CD4-positive, alpha-beta T cell treated with Interleukin-4 for 4 hours (primary cell): Measurements from ENCODE around the gene KDM4B.

Experiments used
- DNase-seq: peaks from one replicate; pipeline ENCODE4 v3.0.0-alpha.2; 2020

The KDM4B gene

DNA sequence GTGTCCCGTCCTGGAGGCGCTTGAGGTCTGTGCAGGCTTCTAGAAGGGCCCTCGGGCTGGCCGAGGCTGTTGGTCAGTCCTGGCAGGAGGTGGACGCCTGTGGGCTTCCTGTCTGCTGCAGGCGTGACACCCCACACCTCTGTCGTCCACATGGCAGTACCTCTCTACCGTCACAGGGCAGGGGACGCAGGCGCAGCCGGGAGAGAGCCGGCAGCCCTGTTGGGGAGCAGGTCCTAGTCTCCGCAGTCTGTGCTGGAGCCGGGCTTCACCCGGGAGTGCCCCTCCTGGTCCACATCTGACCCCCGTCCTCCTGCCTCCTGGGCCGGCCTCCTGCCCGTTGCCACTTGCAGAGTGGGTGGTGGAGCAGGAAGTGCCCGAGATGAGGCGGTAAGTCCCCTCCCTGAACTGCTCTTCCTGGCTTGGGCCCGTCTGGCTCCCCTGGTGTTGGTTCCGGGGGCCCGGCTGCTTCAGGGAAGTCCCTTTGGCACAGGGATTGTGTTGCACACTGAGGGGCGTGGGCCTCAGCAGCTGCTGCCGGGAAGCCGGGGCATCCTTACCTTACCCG lies 106.0 kb downstream of the KDM4B start:
- DNase-seq: no peak

DNA sequence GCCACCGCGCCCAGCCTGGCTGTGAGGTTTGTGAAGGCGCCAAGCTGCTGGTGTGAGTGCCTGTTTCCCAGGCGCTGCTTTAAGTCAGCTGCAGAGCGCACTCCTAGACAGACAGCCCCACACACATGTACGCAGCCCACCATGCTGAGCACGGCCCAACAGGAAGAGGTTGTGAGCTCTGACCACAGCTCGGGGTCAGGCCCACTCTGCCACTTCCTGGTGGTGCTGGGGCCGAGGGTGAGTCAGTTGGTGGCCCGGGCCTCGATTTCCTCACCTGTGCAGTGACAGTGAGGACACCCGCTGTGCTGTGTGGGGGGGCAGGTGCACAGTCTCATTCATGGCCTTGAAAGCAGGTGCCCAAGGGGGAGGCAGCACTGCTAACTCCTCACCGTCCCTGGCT lies 106.7 kb downstream of the KDM4B start:
- DNase-seq: no peak

- no peak for DNase-seq
Measured at GRCh38 chr19:5076440-5077208, 107.7 kb downstream of the KDM4B start.

GRCh38 chr19:5077209-5077515 lies 108.2 kb downstream of the KDM4B start:
- DNase-seq: no peak

- DNase-seq: peak; percentile 2
Measured at GRCh38 chr19:5078182-5078581, 109.3 kb downstream of the KDM4B start.

- DNase-seq: no peak
Measured at GRCh38 chr19:5078666-5079065, 109.8 kb downstream of the KDM4B start.

- DNase-seq: no peak
Measured at GRCh38 chr19:5079071-5079774, 110.3 kb downstream of the KDM4B start.

DNA sequence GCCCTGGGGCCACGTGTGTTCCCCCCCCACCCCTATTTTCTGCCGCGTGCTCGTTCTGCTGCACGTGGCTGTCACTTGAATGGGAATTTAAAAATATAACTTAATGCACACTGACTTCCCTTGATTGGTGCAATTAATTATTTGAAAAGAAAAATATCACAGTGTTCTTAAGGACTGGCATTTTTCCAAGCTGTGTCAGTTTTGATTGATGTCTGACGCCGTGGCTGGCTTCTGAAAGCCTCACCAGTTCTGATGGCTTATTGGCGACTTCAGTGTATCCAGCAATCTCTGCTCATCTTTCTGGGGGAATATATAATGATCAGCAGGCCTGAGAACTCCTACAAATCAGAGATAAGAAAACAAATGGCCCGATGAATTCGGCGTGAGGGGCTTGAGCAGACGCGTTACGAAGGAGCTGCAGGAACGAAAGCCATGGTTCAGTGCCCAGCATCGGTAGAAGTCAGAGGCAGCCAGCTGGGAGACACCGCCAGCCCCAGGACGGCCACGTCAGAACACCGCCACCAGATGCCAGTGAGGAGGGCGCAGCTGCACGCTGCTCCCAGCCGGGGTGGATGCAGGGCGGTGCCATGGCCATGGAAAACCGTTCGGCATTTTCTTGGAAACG lies 111.2 kb downstream of the KDM4B start:
- no peak for DNase-seq

GRCh38 chr19:5080809-5081208 lies 111.9 kb downstream of the KDM4B start:
- no peak for DNase-seq

GRCh38 chr19:5081443-5082161 lies 112.7 kb downstream of the KDM4B start:
- no peak for DNase-seq

DNA sequence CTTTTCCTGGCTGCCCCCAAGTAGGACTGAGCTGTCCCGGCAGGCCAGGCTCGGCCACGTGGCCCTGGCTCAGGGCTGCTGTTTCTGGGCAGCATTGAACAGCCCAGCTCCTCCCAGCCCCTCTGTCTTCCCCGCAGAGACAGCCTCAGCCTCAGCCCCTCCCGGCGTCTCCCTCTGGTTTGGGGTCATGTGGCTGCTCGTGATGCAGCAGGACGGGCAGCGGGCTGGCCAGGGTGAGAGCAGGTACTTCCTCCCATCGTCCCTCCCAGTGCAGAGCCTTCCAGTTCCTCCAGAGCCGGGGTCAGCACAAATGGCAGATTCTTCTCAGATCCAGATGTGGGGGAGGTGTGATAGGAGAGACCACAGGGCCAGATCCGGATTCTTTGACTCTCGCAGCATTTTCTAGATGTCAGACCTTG lies 114.6 kb downstream of the KDM4B start:
- DNase-seq: no peak

GRCh38 chr19:5085566-5085965 lies 116.7 kb downstream of the KDM4B start:
- DNase-seq: no peak

DNA sequence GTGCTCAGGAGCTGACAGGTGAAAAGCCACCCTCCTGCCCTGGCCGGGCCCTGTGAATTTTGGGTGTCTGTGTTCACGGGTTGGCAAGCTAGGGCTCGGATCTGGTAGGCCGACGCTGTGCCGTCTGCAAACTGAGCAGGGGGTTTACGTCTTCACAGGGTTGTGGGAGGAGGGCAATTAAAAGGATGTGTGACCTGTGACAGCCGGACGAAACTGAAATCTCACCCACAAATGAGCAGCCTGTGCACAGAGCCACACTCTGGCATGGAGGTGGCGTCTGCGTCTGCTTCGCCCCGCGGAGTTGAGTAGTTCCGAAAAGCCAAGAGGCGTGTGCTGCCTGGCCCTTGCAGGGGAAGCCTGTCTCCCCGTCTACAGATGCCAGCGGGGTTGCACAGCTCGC lies 117.3 kb downstream of the KDM4B start:
- peak; percentile 5 for DNase-seq

DNA sequence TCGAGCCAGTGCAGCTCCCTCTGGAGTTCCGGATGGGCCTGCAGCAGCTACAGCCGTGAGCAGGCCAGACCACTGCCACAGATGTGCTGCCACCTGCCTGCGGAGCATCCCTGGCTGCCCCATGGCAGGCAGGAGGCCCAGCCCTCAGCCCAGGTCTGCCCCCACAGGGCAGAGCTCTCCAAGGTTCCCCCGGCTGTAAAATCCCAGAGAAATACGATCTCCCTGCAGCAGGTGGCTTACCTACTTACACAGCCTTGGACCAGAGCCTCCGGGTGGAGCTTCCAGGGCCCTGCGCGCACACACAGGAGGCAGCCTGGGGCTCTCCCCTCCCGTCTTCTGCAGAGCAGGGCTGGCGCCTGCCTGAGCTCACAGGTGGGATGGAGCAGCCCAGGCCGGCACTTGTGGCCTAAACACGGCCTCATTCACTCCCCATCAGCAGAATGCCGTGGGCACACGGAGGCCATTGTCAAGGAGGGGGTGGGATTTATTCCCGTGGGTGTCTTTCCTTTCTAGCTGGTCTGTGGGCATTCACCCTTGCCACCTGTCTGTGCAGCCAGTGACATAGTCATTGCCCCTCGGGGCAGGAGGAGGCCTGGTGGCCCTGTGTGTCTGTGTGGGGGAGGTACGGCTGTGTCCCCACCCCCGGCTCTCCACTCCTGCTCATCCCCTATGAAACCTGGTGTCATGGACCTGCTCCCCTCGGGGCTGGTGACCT lies 118.0 kb downstream of the KDM4B start:
- DNase-seq: no peak

DNA sequence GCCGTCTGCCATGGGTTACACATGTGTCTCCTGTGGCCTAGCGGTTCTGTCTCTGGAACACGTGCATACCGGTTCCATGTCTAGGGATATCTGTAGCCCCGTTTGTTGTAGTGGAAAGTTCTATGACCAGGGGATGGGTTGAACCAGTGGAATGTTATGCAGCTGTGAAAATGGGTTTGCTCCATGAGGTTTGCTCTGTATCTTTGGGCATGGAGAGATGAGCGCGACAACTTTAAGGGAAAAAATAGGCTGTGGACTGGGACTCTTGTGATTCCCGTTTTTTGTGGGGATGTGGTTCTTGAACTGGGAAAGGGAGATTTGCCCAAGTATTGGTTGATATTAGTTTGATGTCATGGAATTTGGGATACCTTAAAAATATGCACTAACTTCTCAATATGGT lies 120.4 kb downstream of the KDM4B start:
- no peak for DNase-seq

GRCh38 chr19:5090465-5091017 lies 121.6 kb downstream of the KDM4B start:
- DNase-seq: no peak

GRCh38 chr19:5091018-5091683 lies 122.2 kb downstream of the KDM4B start:
- no peak for DNase-seq

- no peak for DNase-seq
Measured at GRCh38 chr19:5091684-5092480, 123.0 kb downstream of the KDM4B start.

DNA sequence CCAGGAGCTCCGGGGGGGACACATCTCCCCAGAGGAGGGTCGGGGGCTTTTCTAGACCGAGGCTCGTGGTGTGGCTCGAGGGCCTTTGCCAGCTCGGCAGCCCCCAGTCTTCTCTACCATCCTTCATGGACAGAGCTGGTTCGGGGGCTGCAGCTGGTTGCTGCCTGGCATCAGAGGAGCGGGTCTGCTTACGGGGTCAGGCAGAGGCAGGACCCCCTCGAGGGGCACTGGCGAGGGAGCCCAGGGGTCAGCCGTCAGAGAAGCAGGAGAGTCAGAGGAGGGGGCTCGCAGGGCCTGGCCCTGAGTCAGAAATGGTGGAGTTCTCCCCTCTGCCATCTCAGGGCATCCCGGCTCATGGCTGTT lies 123.5 kb downstream of the KDM4B start:
- no peak for DNase-seq

- no peak for DNase-seq
Measured at GRCh38 chr19:5093297-5093928, 124.5 kb downstream of the KDM4B start.
